Tibial nerve (tissue), 3 donors: ENCODE data around the gene HECTD4.

ENCODE experiments used
- POLR2A ChIP-seq, 2 donors: fragments of 450-650 bp; IDR thresholded peaks; one replicate each; pipeline ENCODE4 v1.6.1; 2017; ENCODE audit warnings: antibody characterized with exemption in 2 of 2, mild to moderate bottlenecking in 2 of 2, moderate library complexity in 2 of 2
- TF ChIP-seq, protein P1 (sequence below), 5 experiments: fragments of 200-600 bp in 3 of 5; fragments of 450-650 bp in 2 of 5; sonication (generic) in 3 of 5; IDR thresholded peaks; one replicate each; pipeline ENCODE4 v1.5.1; 2016 to 2019; ENCODE audit warnings: antibody characterized with exemption in 5 of 5, mild to moderate bottlenecking in 3 of 5, moderate library complexity in 2 of 5

- TF ChIP-seq, protein P1, sequence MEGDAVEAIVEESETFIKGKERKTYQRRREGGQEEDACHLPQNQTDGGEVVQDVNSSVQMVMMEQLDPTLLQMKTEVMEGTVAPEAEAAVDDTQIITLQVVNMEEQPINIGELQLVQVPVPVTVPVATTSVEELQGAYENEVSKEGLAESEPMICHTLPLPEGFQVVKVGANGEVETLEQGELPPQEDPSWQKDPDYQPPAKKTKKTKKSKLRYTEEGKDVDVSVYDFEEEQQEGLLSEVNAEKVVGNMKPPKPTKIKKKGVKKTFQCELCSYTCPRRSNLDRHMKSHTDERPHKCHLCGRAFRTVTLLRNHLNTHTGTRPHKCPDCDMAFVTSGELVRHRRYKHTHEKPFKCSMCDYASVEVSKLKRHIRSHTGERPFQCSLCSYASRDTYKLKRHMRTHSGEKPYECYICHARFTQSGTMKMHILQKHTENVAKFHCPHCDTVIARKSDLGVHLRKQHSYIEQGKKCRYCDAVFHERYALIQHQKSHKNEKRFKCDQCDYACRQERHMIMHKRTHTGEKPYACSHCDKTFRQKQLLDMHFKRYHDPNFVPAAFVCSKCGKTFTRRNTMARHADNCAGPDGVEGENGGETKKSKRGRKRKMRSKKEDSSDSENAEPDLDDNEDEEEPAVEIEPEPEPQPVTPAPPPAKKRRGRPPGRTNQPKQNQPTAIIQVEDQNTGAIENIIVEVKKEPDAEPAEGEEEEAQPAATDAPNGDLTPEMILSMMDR (IDR thresholded peaks at IDR 0.05): no peak
- no peak for TF ChIP-seq POLR2A (IDR thresholded peaks at IDR 0.05)
Measured at GRCh38 chr12:112342587-112342986, 39.6 kb downstream of the HECTD4 start.
